ENCODE results near the gene PIGZ. TPM values are rescaled to one million over a fixed set of nuclear protein-coding genes. Genes with fewer than 3 reads are reported as not detected.

The PIGZ gene
- total RNA-seq, 4 donors from 2014 or later, result 2.3 to 8.0 (median 4.4) TPM

DNA sequence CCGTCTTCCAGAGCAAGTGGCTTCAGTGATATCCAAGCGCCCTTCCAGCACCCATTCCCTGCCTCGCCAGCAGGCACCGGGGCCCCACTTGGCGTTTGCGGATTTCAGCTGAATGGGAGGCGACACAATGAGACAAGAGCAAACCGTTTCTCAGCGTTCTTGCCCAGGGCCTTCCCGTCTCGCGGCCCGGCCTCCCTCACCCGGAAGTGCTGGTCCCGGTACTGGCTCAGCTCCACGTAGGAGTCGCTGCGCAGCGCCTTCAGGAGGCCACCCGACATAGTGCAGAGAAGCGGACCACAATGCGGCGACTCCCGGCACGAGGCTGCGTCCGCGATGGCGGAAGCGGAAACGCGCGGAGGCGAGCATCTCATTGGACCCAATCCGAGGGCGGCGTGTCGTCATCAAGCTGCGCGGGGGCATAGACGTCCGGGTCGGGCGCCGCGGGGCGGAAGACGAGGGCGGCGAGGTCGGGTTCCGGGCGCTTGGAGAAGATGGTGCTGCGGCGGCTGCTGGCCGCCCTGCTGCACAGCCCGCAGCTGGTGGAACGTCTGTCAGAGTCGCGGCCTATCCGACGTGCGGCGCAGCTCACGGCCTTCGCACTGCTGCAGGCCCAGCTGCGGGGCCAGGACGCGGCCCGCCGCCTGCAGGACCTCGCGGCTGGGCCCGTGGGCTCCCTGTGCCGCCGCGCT is 26.3 kb downstream of the PIGZ start, which contains the start of gene NCBP2:
NCBP2 (minus strand) TSS at position 303 of the 689 bp plus-strand sequence; CDS start at position 278, 25 bp downstream.
- intact Hi-C loops (cut with DNase I; ENCODE audit: low total_unique reads), result no loop called here
- 0 to 1% methylated on average over 38 to 60 of the region's 77 CpGs for WGBS, 2 donors
- H3K4me3 ChIP-seq (ENCODE audit: low read depth, poor library complexity, severe bottlenecking), result peak within 1 kb of the TSS; percentile 100
- TF ChIP-seq, protein P1, sequence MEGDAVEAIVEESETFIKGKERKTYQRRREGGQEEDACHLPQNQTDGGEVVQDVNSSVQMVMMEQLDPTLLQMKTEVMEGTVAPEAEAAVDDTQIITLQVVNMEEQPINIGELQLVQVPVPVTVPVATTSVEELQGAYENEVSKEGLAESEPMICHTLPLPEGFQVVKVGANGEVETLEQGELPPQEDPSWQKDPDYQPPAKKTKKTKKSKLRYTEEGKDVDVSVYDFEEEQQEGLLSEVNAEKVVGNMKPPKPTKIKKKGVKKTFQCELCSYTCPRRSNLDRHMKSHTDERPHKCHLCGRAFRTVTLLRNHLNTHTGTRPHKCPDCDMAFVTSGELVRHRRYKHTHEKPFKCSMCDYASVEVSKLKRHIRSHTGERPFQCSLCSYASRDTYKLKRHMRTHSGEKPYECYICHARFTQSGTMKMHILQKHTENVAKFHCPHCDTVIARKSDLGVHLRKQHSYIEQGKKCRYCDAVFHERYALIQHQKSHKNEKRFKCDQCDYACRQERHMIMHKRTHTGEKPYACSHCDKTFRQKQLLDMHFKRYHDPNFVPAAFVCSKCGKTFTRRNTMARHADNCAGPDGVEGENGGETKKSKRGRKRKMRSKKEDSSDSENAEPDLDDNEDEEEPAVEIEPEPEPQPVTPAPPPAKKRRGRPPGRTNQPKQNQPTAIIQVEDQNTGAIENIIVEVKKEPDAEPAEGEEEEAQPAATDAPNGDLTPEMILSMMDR (IDR thresholded peaks at IDR 0.05), result peak in 1 of 3 donors; percentile 41
- TF ChIP-seq POLR2A (IDR thresholded peaks at IDR 0.05), result no peak
- DNase-seq (ENCODE audit: low spot score in 2 of 2), result peak; percentile 97 to 100

DNA sequence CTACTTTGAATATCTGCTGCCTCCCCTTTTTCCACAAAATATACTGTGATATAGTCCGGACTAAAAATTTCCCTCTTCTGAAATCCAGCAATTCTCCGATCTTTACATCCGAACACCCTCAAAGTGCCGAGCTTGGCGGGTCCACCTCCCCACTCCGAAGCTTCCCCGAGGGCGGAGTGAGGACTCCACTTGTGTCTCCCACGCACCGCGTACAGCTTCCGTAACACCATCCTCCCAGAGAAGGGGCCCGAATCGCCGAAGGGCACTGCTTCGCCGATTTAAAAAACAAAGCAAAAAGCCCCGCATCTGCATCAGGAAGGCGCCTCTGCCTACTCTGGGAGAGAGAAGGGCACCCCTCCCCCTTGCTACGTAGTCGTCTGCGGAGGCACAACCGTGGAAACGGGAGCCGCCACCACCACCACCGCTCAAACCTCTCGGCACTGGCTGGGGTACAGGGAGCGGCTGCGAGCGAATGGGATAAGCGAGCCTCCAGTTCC is 26.9 kb downstream of the PIGZ start:
- DNase-seq (ENCODE audit: low spot score in 2 of 2), result peak in 1 of 2 donors; percentile 29
- no peak for TF ChIP-seq POLR2A (IDR thresholded peaks at IDR 0.05)
- TF ChIP-seq, protein P1 (IDR thresholded peaks at IDR 0.05), result no peak

DNA sequence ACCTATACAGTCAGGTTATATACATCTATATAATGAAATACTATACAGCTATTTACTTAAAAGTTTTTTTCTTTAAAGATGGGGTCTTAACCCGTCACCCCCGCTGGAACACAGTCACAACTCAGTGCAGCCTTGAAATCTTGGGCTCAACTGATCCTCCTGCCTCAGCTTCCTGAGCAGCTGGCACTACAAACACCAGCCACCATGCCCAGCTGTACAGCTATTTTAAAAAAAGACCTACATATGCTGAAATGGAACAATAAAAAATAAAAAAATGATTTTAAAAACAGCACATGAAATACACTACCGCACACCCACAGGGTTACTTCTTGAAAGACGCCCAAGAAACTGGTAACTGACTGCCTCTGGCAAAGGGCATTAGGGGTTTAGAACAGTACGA is 30.1 kb downstream of the PIGZ start:
- intact Hi-C loops (cut with DNase I; ENCODE audit: low total_unique reads), result no loop called here
- no peak for DNase-seq (ENCODE audit: low spot score in 2 of 2)
- WGBS, 2 donors, result 85 to 91% methylated on average over 5 of the region's 5 CpGs
- TF ChIP-seq, protein P1 (IDR thresholded peaks at IDR 0.05), result no peak
- no peak for TF ChIP-seq POLR2A (IDR thresholded peaks at IDR 0.05)
- no peak overlapping the region for H3K4me3 ChIP-seq (ENCODE audit: low read depth, poor library complexity, severe bottlenecking)

More for the DNA sequence above, 26.9 kb downstream of the PIGZ start:
- intact Hi-C loops (cut with DNase I; ENCODE audit: low total_unique reads), result no loop called here
- WGBS, 2 donors, result 1 to 2% methylated on average over 25 to 26 of the region's 31 CpGs
- H3K4me3 ChIP-seq (ENCODE audit: low read depth, poor library complexity, severe bottlenecking), result peak overlapping the region; percentile 100

DNA sequence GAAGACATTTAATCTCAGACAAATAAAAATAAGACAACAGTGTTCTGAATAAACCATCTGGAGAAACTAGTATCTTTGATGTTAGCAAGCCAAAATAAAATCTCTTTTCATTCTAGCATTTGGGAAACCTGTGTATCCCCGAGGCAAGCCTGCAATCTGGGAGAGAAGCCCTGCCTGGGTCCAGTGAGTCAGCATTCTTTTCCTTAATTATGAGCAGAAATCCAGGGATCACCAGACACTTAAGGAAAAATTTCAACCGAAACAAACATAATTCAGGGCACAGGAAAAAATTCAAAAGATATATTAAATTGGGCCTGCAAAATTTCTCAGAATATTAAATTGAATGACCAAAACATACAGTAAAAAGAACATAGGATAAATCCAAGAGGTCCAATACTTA is 30.5 kb downstream of the PIGZ start:
- intact Hi-C loops (cut with DNase I; ENCODE audit: low total_unique reads), result no loop called here
- DNase-seq (ENCODE audit: low spot score in 2 of 2), result no peak
- WGBS, 2 donors, result 63 to 72% methylated on average over 2 of the region's 2 CpGs
- TF ChIP-seq POLR2A (IDR thresholded peaks at IDR 0.05), result no peak
- TF ChIP-seq, protein P1 (IDR thresholded peaks at IDR 0.05), result no peak
- no peak overlapping the region for H3K4me3 ChIP-seq (ENCODE audit: low read depth, poor library complexity, severe bottlenecking)

DNA sequence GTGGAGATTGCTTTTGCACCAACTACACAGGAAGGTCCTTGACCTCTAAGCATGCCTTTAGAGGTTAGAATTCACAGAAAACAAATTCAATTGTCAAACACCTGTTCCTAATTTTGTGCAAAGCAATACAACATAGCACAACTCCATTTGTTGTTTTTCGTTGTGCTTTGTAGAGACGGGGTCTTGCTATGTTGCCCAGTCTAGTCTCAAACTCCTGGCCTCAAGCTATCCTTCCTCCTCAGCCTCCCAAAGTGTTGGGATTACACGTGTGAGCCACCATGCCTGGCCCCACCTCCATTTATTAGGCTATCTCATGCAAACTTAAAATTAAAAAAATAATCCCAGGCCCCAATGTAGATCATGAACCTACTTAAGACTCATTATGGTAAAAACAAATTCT is 32.3 kb downstream of the PIGZ start:
- TF ChIP-seq, protein P1 (IDR thresholded peaks at IDR 0.05), result no peak
- TF ChIP-seq POLR2A (IDR thresholded peaks at IDR 0.05), result no peak
- intact Hi-C loops (cut with DNase I; ENCODE audit: low total_unique reads), result no loop called here
- H3K4me3 ChIP-seq (ENCODE audit: low read depth, poor library complexity, severe bottlenecking), result no peak overlapping the region
- DNase-seq (ENCODE audit: low spot score in 2 of 2), result no peak
- WGBS, 2 donors, result 83 to 91% methylated on average over 3 of the region's 3 CpGs

Measured in lower leg skin (tissue), 4 donors.